Uterus (tissue), 4 donors: Measurements from ENCODE around the gene RNF187. TPM values are rescaled to one million over a fixed set of nuclear protein-coding genes. Genes with fewer than 3 reads are reported as not detected.

ENCODE experiments used
- DNase-seq, 2 donors: peaks; one replicate each; pipeline ENCODE4 v3.0.0-alpha.2; 2019 to 2020
- H3K27ac ChIP-seq, 2 donors: fragments of 200-600 bp; sonication (generic); 1 replicate in 1 of 2; 2 replicates in 1 of 2; pipeline ENCODE4 v1.5.1; 2016 to 2018
- H3K27me3 ChIP-seq, 2 donors: fragments of 200-600 bp; sonication (generic); one replicate each; pipeline ENCODE4 v1.5.1; 2018 to 2019; ENCODE audit warnings: control low read depth in 1 of 2
- H3K36me3 ChIP-seq, 2 donors: fragments of 200-600 bp; sonication (generic); one replicate each; pipeline ENCODE4 v1.5.1; 2019; ENCODE audit warnings: control low read depth in 1 of 2
- H3K4me1 ChIP-seq, 2 donors: fragments of 200-600 bp; sonication (generic); one replicate each; pipeline ENCODE4 v1.5.1; 2018 to 2019; ENCODE audit warnings: control low read depth in 1 of 2
- H3K4me3 ChIP-seq, 2 donors: fragments of 200-600 bp; sonication (generic); 1 replicate in 1 of 2; 2 replicates in 1 of 2; pipeline ENCODE4 v1.5.1; 2018 to 2019; ENCODE audit warnings: mild to moderate bottlenecking in 1 of 2
- H3K9me3 ChIP-seq, 2 donors: fragments of 200-600 bp; sonication (generic); one replicate each; pipeline ENCODE4 v1.5.1; 2019; ENCODE audit warnings: control low read depth in 1 of 2
- POLR2A ChIP-seq, 2 donors: fragments of 450-650 bp; IDR thresholded peaks; one replicate each; pipeline ENCODE4 v1.6.1; 2016; ENCODE audit warnings: antibody characterized with exemption in 2 of 2, mild to moderate bottlenecking in 1 of 2, moderate library complexity in 1 of 2
- intact Hi-C: fragments of 100-400 bp; cut with DNase I; formaldehyde crosslinking; loops from one replicate; pipeline ENCODE4 v1.15.1; 2023; ENCODE audit warnings: low total_unique reads
- total RNA-seq, 4 donors: library from RNA; depleted of rRNA in 3 of 4; stranded (reverse); fragments of >200 nt in 3 of 4; gene quantifications; one replicate each; pipeline versions ENCODE4 v1.1.0 to v1.2.4, GENCODE V29; 2014 to 2023
- TF ChIP-seq, protein P1 (sequence below), 4 experiments: fragments of 200-600 bp in 2 of 4; fragments of 450-650 bp in 2 of 4; sonication (generic) in 2 of 4; IDR thresholded peaks; one replicate each; pipeline ENCODE4 v1.5.1; 2016 to 2019; ENCODE audit warnings: antibody characterized with exemption in 4 of 4, mild to moderate bottlenecking in 2 of 4, moderate library complexity in 1 of 4
- donor health status: DM: yes; HTN: yes; CAD: no.

The RNF187 gene
- total RNA-seq, 4 donors from 2014 or later: 13.2 to 84.1 (median 27.7) TPM

DNA sequence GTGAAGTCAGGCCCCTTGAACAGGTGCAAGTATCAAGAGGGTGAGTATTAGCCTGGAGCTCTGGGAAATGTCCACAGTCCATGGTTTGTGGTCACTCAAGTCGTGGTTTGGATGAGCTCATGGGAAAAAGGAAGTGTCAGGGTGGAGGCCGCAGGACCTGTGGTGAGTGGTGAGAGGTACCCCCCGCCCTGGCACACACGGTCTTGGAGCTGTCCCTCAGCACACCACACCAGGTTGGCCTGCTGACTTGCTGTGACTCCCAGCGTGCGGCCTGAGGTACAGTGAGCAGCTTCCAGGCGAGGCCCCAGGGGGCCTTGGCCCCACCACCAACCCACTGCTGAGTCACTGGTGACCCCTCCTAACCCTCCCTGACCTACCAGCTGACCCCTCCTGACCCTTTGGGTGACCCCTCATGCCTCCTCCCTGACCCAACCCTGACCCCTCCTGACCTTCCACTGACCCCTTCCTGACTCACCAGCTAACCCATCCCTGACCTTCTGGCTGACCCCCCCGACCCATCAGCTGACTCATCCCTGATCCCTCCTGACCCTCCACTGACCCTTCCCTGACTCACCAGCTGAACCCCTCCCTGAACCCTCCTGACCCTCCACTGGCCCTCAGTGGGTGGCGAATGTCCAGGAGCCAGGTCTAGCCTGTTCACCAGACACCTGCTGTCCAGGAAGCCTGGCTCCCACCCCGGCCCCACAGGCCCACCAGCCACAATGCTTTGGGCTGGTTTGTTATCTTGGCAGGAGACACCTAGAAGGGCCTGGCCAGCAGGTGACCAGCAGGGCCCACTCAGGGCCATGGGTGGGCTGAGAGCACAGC lies 34.8 kb upstream of the RNF187 start:
- H3K9me3 ChIP-seq: no peaks in the 10 kb centered on the region
- H3K27me3 ChIP-seq: no peaks in the 10 kb centered on the region
- intact Hi-C loops: no loop called here
- DNase-seq: no peak
- H3K4me3 ChIP-seq: no peak overlapping the region
- no peaks in the 10 kb centered on the region for H3K4me1 ChIP-seq
- no peaks in the 10 kb centered on the region for H3K36me3 ChIP-seq
- no peak overlapping the region for H3K27ac ChIP-seq
- TF ChIP-seq POLR2A (IDR thresholded peaks at IDR 0.05): no peak
- TF ChIP-seq, protein P1, sequence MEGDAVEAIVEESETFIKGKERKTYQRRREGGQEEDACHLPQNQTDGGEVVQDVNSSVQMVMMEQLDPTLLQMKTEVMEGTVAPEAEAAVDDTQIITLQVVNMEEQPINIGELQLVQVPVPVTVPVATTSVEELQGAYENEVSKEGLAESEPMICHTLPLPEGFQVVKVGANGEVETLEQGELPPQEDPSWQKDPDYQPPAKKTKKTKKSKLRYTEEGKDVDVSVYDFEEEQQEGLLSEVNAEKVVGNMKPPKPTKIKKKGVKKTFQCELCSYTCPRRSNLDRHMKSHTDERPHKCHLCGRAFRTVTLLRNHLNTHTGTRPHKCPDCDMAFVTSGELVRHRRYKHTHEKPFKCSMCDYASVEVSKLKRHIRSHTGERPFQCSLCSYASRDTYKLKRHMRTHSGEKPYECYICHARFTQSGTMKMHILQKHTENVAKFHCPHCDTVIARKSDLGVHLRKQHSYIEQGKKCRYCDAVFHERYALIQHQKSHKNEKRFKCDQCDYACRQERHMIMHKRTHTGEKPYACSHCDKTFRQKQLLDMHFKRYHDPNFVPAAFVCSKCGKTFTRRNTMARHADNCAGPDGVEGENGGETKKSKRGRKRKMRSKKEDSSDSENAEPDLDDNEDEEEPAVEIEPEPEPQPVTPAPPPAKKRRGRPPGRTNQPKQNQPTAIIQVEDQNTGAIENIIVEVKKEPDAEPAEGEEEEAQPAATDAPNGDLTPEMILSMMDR (IDR thresholded peaks at IDR 0.05): no peak

- Histone ChIP-seq H3K27me3 (no peaks in the 10 kb centered on the region), H3K4me3 (no peak overlapping the region), H3K4me1 (no peaks in the 10 kb centered on the region), H3K27ac (no peak overlapping the region), H3K9me3 (no peaks in the 10 kb centered on the region), H3K36me3 (no peaks in the 10 kb centered on the region)
- no peak for DNase-seq
- intact Hi-C loops: no loop called here
- TF ChIP-seq, protein P1 (IDR thresholded peaks at IDR 0.05): no peak
- no peak for TF ChIP-seq POLR2A (IDR thresholded peaks at IDR 0.05)
Observed at GRCh38 chr1:228453022-228453560, 34.1 kb upstream of the RNF187 start.

DNA sequence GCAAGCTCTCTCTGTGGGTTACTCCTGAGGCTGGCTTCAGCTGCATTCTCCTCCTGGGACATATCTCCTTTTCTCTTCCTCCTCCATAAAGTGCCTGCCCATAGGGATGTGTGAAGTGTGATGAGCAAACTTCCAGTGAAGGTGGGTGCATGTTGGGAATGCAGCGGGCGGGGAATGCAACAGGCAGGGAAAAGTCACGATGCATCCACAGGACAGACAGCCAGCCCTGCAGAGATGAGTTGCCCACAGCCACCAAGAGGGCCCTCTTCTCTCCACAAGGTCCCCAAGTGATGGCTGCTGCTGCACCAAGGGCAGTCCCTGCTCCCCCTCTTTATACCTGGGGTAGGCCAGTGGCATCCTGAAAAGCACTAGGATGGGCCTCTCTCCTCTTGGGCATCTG lies 33.6 kb upstream of the RNF187 start:
- Histone ChIP-seq H3K36me3 (no peaks in the 10 kb centered on the region), H3K27ac (no peak overlapping the region), H3K9me3 (no peaks in the 10 kb centered on the region), H3K27me3 (no peaks in the 10 kb centered on the region), H3K4me1 (no peaks in the 10 kb centered on the region), H3K4me3 (no peak overlapping the region)
- no peak for DNase-seq
- intact Hi-C loops: no loop called here
- no peak for TF ChIP-seq POLR2A (IDR thresholded peaks at IDR 0.05)
- TF ChIP-seq, protein P1 (IDR thresholded peaks at IDR 0.05): no peak

DNA sequence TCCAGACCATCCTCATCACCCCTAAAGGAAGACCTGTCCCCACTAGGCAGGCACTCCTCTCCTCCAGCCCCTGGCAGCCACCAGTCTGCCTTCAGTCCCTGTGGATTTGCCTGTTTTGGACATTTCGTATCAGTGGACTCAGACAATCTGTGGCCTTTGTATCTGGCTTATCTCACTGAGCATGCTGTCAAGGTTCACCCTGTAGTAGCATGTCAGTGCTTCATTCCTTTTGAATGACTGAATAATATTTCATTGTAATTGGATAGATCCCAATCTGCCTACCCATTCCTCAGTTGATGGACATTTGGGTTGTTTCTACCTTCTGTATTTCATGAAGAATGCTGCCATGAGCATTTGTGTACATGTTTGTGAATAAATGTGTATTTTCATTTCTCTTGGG lies 32.9 kb upstream of the RNF187 start:
- TF ChIP-seq POLR2A (IDR thresholded peaks at IDR 0.05): no peak
- TF ChIP-seq, protein P1 (IDR thresholded peaks at IDR 0.05): no peak
- no peaks in the 10 kb centered on the region for H3K4me1 ChIP-seq
- H3K27ac ChIP-seq: no peak overlapping the region
- H3K4me3 ChIP-seq: no peak overlapping the region
- no peaks in the 10 kb centered on the region for H3K9me3 ChIP-seq
- no peaks in the 10 kb centered on the region for H3K27me3 ChIP-seq
- intact Hi-C loops: no loop called here
- no peaks in the 10 kb centered on the region for H3K36me3 ChIP-seq
- DNase-seq: no peak

DNA sequence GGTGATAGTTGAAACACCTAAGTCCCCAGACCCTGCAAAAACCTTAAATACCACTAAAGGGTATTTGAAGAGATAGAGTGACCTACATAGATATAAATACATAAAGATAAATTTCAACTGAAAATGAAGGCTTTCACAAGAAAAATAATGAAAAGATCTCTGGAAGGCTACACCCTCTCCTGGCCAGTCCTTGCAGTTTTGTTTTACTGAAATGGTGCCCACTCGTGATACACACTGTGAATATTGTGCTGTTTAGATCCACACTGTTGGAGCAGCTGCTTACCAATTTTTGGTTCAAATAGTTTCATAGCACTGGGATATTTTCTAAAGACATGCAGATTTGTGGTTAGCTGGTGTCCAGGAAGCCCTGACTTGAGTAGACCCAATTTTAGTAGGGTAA lies 31.5 kb upstream of the RNF187 start:
- TF ChIP-seq, protein P1 (IDR thresholded peaks at IDR 0.05): no peak
- no peak for TF ChIP-seq POLR2A (IDR thresholded peaks at IDR 0.05)
- DNase-seq: no peak
- Histone ChIP-seq H3K9me3 (no peaks in the 10 kb centered on the region), H3K27me3 (peaks cover 0 to under 1% of the 10 kb centered on the region in 2 donors), H3K36me3 (no peaks in the 10 kb centered on the region), H3K4me1 (no peaks in the 10 kb centered on the region), H3K27ac (no peak overlapping the region), H3K4me3 (no peak overlapping the region)
- intact Hi-C loops: no loop called here
